GM12878 (cell line): ENCODE measurements around the gene SMG6. TPM values are rescaled to one million over a fixed set of nuclear protein-coding genes. Genes with fewer than 3 reads are reported as not detected.
A peak's percentile ranks its signal among the peaks of the same experiment; 100 is the strongest.

Experiments used
- CHD1 ChIP-seq: IDR thresholded peaks from 2 replicates; pipeline ENCODE4 v1.6.1; 2012; ENCODE audit warnings: low read depth, low read length, improper control_type of control experiment
- GABPA ChIP-seq: IDR thresholded peaks from 2 replicates; pipeline ENCODE4 v1.6.1; 2014; ENCODE audit warnings: antibody characterized with exemption, low read depth, mild to moderate bottlenecking, inconsistent platforms
- IKZF1 ChIP-seq: fragments of 450-650 bp; conservative IDR thresholded peaks from 2 replicates; pipeline ENCODE4 v1.6.1; 2017; ENCODE audit warnings: antibody characterized with exemption, mild to moderate bottlenecking
- KDM1A ChIP-seq: fragments of 200-600 bp; sonication (generic); IDR thresholded peaks from 2 replicates; pipeline ENCODE4 v1.6.1; 2016; ENCODE audit warnings: borderline replicate concordance
- NR2C1 ChIP-seq: fragments of 450-650 bp; IDR thresholded peaks from 2 replicates; pipeline ENCODE4 v1.6.1; 2017; ENCODE audit warnings: antibody characterized with exemption, mild to moderate bottlenecking, moderate library complexity
- PBX3 ChIP-seq: IDR thresholded peaks from 2 replicates; pipeline ENCODE4 v1.6.1; 2011; ENCODE audit warnings: mild to moderate bottlenecking, low read depth, low read length, moderate library complexity; ENCODE audit not compliant: insufficient replicate concordance
- PKNOX1 ChIP-seq: fragments of 450-650 bp; IDR thresholded peaks from 2 replicates; pipeline ENCODE4 v1.6.1; 2016; ENCODE audit warnings: mild to moderate bottlenecking
- RAD21 ChIP-seq: IDR thresholded peaks from 2 replicates; pipeline ENCODE4 v1.6.1; 2011; ENCODE audit warnings: mild to moderate bottlenecking, low read depth, low read length, moderate library complexity; ENCODE audit not compliant: insufficient read depth
- SP1 ChIP-seq: IDR thresholded peaks from one replicate; pipeline ENCODE4 v1.6.1; 2011; ENCODE audit warnings: low read depth, low read length
- SPI1 ChIP-seq: IDR thresholded peaks from 2 replicates; pipeline ENCODE4 v1.6.1; 2011; ENCODE audit warnings: low read depth, mild to moderate bottlenecking, low read length, moderate library complexity, borderline replicate concordance; ENCODE audit not compliant: insufficient read depth
- SUZ12 ChIP-seq: fragments of 200-600 bp; sonication (generic); IDR thresholded peaks from one replicate; pipeline ENCODE4 v1.6.1; 2018; ENCODE audit warnings: antibody characterized with exemption, mild to moderate bottlenecking; ENCODE audit not compliant: unreplicated experiment
- TAF1 ChIP-seq: IDR thresholded peaks from 2 replicates; pipeline ENCODE4 v1.6.1; 2011; ENCODE audit warnings: mild to moderate bottlenecking, low read depth, low read length, borderline replicate concordance
- TARDBP ChIP-seq: IDR thresholded peaks from 2 replicates; pipeline ENCODE4 v1.6.1; 2016; ENCODE audit warnings: borderline replicate concordance
- TCF12 ChIP-seq: IDR thresholded peaks from 2 replicates; pipeline ENCODE4 v1.6.1; 2011; ENCODE audit warnings: low read depth, mild to moderate bottlenecking, low read length
- USF1 ChIP-seq: IDR thresholded peaks from 2 replicates; pipeline ENCODE4 v1.6.1; 2011; ENCODE audit warnings: borderline replicate concordance, low read depth, mild to moderate bottlenecking, moderate library complexity, mixed read lengths, low read length; ENCODE audit not compliant: insufficient read depth; ENCODE audit errors: extremely low read length
- WRNIP1 ChIP-seq: IDR thresholded peaks from 2 replicates; pipeline ENCODE4 v1.6.1; 2011; ENCODE audit warnings: low read depth, low read length, improper control_type of control experiment, borderline replicate concordance
- ZBED1 ChIP-seq: IDR thresholded peaks from 2 replicates; pipeline ENCODE4 v1.6.1; 2016; ENCODE audit warnings: borderline replicate concordance
- ZBTB11 ChIP-seq: fragments of 450-650 bp; formaldehyde crosslinking; IDR thresholded peaks from 2 replicates; pipeline ENCODE4 v1.5.0; 2022; ENCODE audit warnings: mild to moderate bottlenecking, missing genetic modification characterization
- ZNF622 ChIP-seq: fragments of 450-650 bp; IDR thresholded peaks from 2 replicates; pipeline ENCODE4 v1.6.1; 2017; ENCODE audit warnings: mild to moderate bottlenecking, inconsistent platforms
- ZNF687 ChIP-seq: fragments of 450-650 bp; IDR thresholded peaks from 2 replicates; pipeline ENCODE4 v1.6.1; 2017; ENCODE audit warnings: mild to moderate bottlenecking, moderate library complexity
- polyA plus RNA-seq, 11 experiments: library from polyadenylated mRNA; depleted of rRNA in 4 of 11; unstranded in 6 of 11; stranded (reverse) in 5 of 11; fragments of >200 nt; fragmentation: Nextera tagmentation in 4 of 11; fragmentation: Illumina TruSeq in 1 of 11; extraction: Ambion mirVana in 4 of 11; extraction: Trizol in 1 of 11; gene quantifications; 1 replicate in 1 of 11; 2 replicates in 10 of 11; pipeline versions ENCODE4 v1.2.1 to v1.2.3, GENCODE V29; 2011 to 2016; ENCODE audit warnings: inconsistent platforms in 2 of 11, missing spikeins in 2 of 11, low read depth in 1 of 11
- total RNA-seq, 4 experiments: library from RNA; depleted of rRNA in 3 of 4; stranded (reverse); fragments of >200 nt in 3 of 4; fragmentation: Illumina TruSeq in 1 of 4; extraction: Trizol in 1 of 4; gene quantifications; 2 replicates each; pipeline versions ENCODE4 v1.2.1 to v1.2.3, GENCODE V29; 2013 to 2021

SMG6 gene
- total and polyA plus RNA-seq, 10 of the 15 experiments (the other 5 are each of a cell fraction or from before 2014, with no cell fraction given): 0.58 to 28.7 (median 15.7) TPM

GRCh38 chr17:2030779-2031163 lies 272.8 kb downstream of the SMG6 start (continued):
- TF ChIP-seq ZNF687 (0 out of 2 replicates have a peak, but pooled peaks have one; percentile 36), RAD21 (peak; percentile 73), WRNIP1 (no peak), IKZF1 (no peak), SUZ12 (no peak), TARDBP (no peak), NR2C1 (no peak), ZBTB11 (no peak), TCF12 (no peak), CHD1 (no peak), TAF1 (no peak), GABPA (no peak), SPI1 (peak; percentile 34; the same call in 1 of the 2 replicates), PBX3 (peak; percentile 20), KDM1A (no peak), USF1 (no peak), ZNF622 (no peak), ZBED1 (no peak), PKNOX1 (peak; percentile 75), SP1 (no peak)
